Stomach (tissue), 19 donors: ENCODE measurements around the gene SLC35G6. TPM values are rescaled to one million over a fixed set of nuclear protein-coding genes. Genes with fewer than 3 reads are reported as not detected.
"Not testable (repeated sequence)": the region's sequence is repeated elsewhere in the genome, so short reads cannot be mapped to it uniquely, and the experiment has no call there.

Experiments used
- DNase-seq, 2 donors: peaks; one replicate each; pipeline versions ENCODE4 v3.0.0 to v3.0.0-alpha.2; 2013 to 2019
- H3K27ac ChIP-seq, 5 donors: fragments of 200-600 bp in 4 of 5; sonication (generic) in 4 of 5; one replicate each; pipeline ENCODE4 v1.5.1; 2013 to 2019; ENCODE audit warnings: mild to moderate bottlenecking in 1 of 5, moderate library complexity in 1 of 5
- H3K27me3 ChIP-seq, 3 donors: fragments of 200-600 bp; sonication (generic); one replicate each; pipeline ENCODE4 v1.5.1; 2017 to 2019; ENCODE audit warnings: mixed run types in 1 of 3
- H3K36me3 ChIP-seq, 4 donors: fragments of 200-600 bp; sonication (generic); 1 replicate in 3 of 4; 2 replicates in 1 of 4; pipeline ENCODE4 v1.5.1; 2016 to 2019
- H3K4me1 ChIP-seq, 4 donors: fragments of 200-600 bp; sonication (generic); one replicate each; pipeline ENCODE4 v1.5.1; 2016 to 2019
- H3K4me3 ChIP-seq, 4 donors: fragments of 200-600 bp; sonication (generic) in 3 of 4; one replicate each; pipeline ENCODE4 v1.5.1; 2016 to 2019; ENCODE audit warnings: mild to moderate bottlenecking in 1 of 4
- H3K9me3 ChIP-seq, 4 donors: fragments of 200-600 bp; sonication (generic); one replicate each; pipeline ENCODE4 v1.5.1; 2016 to 2019
- EP300 ChIP-seq: sonication (generic); formaldehyde crosslinking; IDR thresholded peaks from one replicate; pipeline ENCODE4 v1.6.1; 2017; ENCODE audit warnings: antibody characterized with exemption
- POLR2A ChIP-seq, 4 donors: fragments of 450-650 bp; IDR thresholded peaks; one replicate each; pipeline ENCODE4 v1.6.1; 2016; ENCODE audit warnings: antibody characterized with exemption in 4 of 4, control low read depth in 2 of 4, mild to moderate bottlenecking in 1 of 4, moderate library complexity in 1 of 4
- POLR2AphosphoS5 ChIP-seq, 3 donors: sonication (generic); formaldehyde crosslinking; IDR thresholded peaks; one replicate each; pipeline ENCODE4 v1.6.1; 2016; ENCODE audit warnings: antibody characterized with exemption in 3 of 3
- WGBS, 5 donors: extraction: QIAGEN DNeasy Blood & Tissue Kit in 3 of 5; methylation state at CpG; one replicate each; pipeline versions ENCODE4 v1.1.5 to v1.1.7; 2013 to 2018; 5-methylcytosine and 5-hydroxymethylcytosine counted together
- intact Hi-C: fragments of 100-400 bp; cut with DNase I; formaldehyde crosslinking; loops from one replicate; pipeline ENCODE4 v1.15.1; 2023; ENCODE audit warnings: low total_unique reads
- long read RNA-seq, 10 donors: transcript quantifications; one replicate each; lab custom pipeline, GENCODE V29; 2026
- polyA plus RNA-seq, 3 donors: library from polyadenylated mRNA; stranded (reverse); fragments of 200-250 nt; gene quantifications; one replicate each; pipeline ENCODE4 v1.2.3, GENCODE V29; 2013
- total RNA-seq, 5 donors: library from RNA; depleted of rRNA; stranded (reverse); fragments of >200 nt; gene quantifications; one replicate each; pipeline versions ENCODE4 v1.1.0 to v1.2.3, GENCODE V29; 2014 to 2016
- TF ChIP-seq, protein P1 (sequence below), 7 experiments: fragments of 450-650 bp in 4 of 7; fragments of 200-600 bp in 3 of 7; sonication (generic) in 3 of 7; IDR thresholded peaks; one replicate each; pipeline ENCODE4 v1.5.1; 2016 to 2019; ENCODE audit warnings: antibody characterized with exemption in 7 of 7, control low read depth in 2 of 7, mild to moderate bottlenecking in 1 of 7
- donor health status: healthy with polysubstance abuse.
- donor health status: Bipolar disorder and iron deficiency.
- donor health status: healthy.

SLC35G6 gene
- total RNA-seq = not detected
- not detected for polyA plus RNA-seq
- long read RNA-seq, donor 1, partial matches to known transcripts = 6 of 6 reads
- long read RNA-seq, donor 1, other reads (novel, unspliced or antisense) = 0 of 6 reads
- long read RNA-seq, donor 2 = 0 reads
- long read RNA-seq, donor 3, partial matches to known transcripts = 6 of 6 reads
- long read RNA-seq, donor 3, other reads (novel, unspliced or antisense) = 0 of 6 reads
- long read RNA-seq, donor 4 = 0 reads
- long read RNA-seq, donor 5 = 0 reads
- long read RNA-seq, donor 6 = 0 reads
- long read RNA-seq, donor 7 = 0 reads
- long read RNA-seq, donor 8 = 0 reads
- long read RNA-seq, donor 9 = 0 reads
- long read RNA-seq, donor 10 = 0 reads

DNA sequence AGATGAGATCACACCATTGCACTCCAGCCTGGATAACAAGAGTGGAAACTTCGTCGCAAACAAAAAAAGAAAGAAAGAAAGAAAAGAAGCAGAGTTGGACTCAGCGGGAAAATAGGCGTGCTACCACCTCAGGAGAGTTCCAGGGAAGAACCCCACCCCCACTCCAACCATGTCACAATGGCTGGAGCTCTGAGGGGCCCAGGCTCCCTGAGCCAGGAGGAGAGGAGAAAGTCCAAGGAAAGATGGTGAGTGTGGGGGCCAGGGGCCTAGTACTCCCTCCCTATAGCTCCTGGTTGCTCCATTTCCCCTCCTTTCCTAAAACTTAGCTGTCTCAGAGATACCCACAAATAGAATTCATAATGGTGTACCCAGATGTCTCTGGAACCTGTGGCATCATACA is at the start of gene SLC35G6:
TSS of gene SLC35G6 (plus strand) at position 172 of the 400 bp plus-strand sequence. CDS start at position 243, 71 bp downstream.
- H3K4me3 ChIP-seq = peak within 1 kb of the TSS in 3 of 4 donors; percentile 87 to 99 (median 92)
- WGBS, 5 donors = 91 to 100% (median 92%) methylated on average over 4 of the region's 4 CpGs
- H3K4me1 ChIP-seq = peaks cover 34 to 74% (median 65%) of the 10 kb centered on the region in 4 donors
- H3K27ac ChIP-seq = peak within 1 kb of the TSS; percentile 98 to 100 (median 100)
- H3K36me3 ChIP-seq, H3K27me3 ChIP-seq, DNase-seq, intact Hi-C loops, H3K9me3 ChIP-seq: not testable (repeated sequence)

DNA sequence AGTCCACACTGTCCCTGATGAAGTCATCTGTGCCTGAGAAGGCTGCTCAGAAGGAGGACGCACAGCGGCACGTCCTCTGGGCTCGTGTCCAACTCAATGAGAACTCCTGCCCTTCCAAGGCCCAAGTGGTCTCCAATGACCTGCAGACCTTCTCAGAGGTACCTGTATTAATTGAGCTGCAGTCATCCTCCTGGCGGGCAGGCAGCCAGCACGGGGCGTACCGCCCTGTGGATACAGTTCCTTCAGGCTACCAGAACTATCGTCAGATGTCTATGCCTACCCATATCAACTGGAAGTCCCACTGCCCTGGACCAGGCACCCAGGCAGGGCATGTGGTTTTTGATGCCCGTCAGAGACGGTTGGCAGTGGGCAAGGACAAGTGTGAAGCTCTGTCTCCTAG is 49.0 kb upstream of the SLC35G6 start:
- Histone ChIP-seq H3K36me3 (no peaks in the 10 kb centered on the region), H3K27ac (no peak overlapping the region), H3K4me3 (no peak overlapping the region), H3K4me1 (peaks cover 7 to 28% (median 25%) of the 10 kb centered on the region in 4 donors), H3K9me3 (no peaks in the 10 kb centered on the region), H3K27me3 (peaks cover 0 to 39% (median 2%) of the 10 kb centered on the region in 3 donors)
- 87 to 96% (median 93%) methylated on average over 11 of the region's 11 CpGs for whole genome bisulfite sequencing, 5 donors
- intact Hi-C loops = no loop called here
- DNase-seq = no peak
- TF ChIP-seq, protein P1, sequence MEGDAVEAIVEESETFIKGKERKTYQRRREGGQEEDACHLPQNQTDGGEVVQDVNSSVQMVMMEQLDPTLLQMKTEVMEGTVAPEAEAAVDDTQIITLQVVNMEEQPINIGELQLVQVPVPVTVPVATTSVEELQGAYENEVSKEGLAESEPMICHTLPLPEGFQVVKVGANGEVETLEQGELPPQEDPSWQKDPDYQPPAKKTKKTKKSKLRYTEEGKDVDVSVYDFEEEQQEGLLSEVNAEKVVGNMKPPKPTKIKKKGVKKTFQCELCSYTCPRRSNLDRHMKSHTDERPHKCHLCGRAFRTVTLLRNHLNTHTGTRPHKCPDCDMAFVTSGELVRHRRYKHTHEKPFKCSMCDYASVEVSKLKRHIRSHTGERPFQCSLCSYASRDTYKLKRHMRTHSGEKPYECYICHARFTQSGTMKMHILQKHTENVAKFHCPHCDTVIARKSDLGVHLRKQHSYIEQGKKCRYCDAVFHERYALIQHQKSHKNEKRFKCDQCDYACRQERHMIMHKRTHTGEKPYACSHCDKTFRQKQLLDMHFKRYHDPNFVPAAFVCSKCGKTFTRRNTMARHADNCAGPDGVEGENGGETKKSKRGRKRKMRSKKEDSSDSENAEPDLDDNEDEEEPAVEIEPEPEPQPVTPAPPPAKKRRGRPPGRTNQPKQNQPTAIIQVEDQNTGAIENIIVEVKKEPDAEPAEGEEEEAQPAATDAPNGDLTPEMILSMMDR (IDR thresholded peaks at IDR 0.05) = no peak
- TF ChIP-seq EP300 = no peak
- TF ChIP-seq POLR2AphosphoS5 (IDR thresholded peaks at IDR 0.05) = no peak
- TF ChIP-seq POLR2A (IDR thresholded peaks at IDR 0.05) = no peak

DNA sequence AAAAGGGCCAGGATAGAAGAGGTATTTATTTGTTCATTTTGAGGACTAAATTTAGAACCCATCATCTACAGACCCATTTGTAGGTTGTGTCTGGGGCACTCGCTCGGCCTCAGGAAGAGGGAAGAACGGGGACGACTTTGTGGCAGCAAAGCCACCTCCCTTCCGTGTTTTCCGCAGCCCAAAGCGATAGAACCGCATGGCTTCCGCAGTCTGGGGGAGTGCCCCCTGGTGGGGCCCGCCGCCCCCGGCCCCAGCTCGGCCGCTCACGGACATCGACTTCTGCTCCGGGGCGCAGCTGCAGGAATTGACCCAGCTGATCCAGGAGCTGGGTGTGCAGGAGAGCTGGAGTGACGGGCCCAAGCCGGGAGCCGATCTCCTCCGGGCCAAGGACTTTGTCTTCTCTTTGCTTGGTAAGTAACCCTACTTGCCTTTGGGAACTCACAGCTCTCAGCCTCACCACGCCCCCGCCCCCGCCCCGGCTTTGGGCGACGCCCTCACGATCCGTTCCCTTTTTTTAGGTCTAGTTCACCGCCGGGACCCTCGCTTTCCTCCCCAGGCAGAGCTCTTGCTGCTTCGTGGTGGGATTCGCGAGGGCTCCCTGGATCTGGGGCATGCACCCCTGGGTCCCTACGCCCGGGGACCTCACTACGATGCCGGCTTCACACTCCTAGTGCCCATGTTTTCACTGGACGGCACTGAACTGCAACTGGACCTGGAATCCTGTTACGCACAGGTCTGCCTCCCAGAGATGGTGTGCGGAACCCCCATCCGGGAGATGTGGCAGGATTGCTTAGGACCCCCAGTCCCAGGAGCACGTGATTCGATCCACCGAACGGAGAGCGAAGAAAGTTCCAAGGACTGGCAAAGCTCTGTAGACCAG is 45.3 kb upstream of the SLC35G6 start:
- TF ChIP-seq, protein P1 (IDR thresholded peaks at IDR 0.05) = no peak
- TF ChIP-seq EP300 (no peak), POLR2AphosphoS5 (IDR thresholded peaks at IDR 0.05) (no peak), POLR2A (IDR thresholded peaks at IDR 0.05) (no peak)
- intact Hi-C loops = loop anchor here (5.0 kb wide), 1 partner anchor 41 kb away; the partner anchor contains the start of gene ZBTB4
- peaks cover 11 to 75% (median 34%) of the 10 kb centered on the region in 3 donors for H3K27me3 ChIP-seq
- H3K27ac ChIP-seq = peak overlapping the region; percentile 79 to 90 (median 84)
- 4 to 11% (median 5%) methylated on average over 30 to 49 of the region's 49 CpGs for WGBS, 5 donors
- H3K9me3 ChIP-seq = no peaks in the 10 kb centered on the region
- peak overlapping the region; percentile 47 to 62 (median 54) for H3K4me3 ChIP-seq
- H3K4me1 ChIP-seq = peaks cover 34 to 63% (median 60%) of the 10 kb centered on the region in 4 donors
- no peaks in the 10 kb centered on the region for H3K36me3 ChIP-seq
- DNase-seq = peak; percentile 53 to 82

DNA sequence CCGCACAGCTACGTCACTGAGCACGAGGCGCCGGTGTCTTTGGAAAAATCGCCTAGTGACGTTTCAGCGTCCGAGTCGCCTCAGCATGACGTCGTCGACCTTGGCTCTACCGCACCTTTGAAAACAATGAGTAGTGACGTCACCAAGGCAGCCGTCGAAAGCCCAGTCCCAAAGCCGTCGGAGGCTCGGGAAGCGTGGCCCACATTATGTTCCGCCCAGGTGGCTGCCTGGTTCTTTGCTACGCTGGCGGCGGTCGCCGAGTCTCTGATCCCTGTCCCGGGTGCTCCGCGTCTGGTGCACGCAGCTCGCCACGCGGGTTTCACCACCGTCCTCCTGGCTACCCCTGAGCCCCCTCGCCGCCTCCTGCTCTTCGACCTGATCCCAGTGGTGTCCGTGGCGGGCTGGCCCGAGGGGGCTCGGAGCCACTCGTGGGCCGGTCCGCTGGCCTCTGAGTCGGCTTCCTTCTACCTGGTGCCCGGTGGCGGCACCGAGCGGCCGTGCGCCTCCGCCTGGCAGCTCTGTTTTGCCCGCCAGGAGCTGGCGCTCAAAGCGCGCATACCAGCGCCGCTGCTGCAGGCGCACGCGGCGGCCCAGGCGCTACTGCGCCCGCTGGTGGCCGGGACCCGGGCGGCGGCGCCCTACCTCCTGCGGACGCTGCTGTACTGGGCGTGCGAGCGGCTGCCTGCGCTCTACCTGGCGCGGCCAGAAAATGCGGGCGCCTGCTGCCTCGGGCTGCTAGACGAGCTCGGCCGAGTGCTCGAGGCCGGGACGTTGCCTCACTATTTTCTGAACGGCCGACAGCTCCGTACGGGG is 44.5 kb upstream of the SLC35G6 start:
- Histone ChIP-seq H3K27me3 (peaks cover 11 to 84% (median 40%) of the 10 kb centered on the region in 3 donors), H3K9me3 (no peaks in the 10 kb centered on the region), H3K36me3 (no peaks in the 10 kb centered on the region), H3K27ac (peak overlapping the region; percentile 79 to 90 (median 84)), H3K4me1 (peaks cover 34 to 68% (median 63%) of the 10 kb centered on the region in 4 donors), H3K4me3 (peak overlapping the region; percentile 47 to 62 (median 54))
- TF ChIP-seq, protein P1 (IDR thresholded peaks at IDR 0.05) = peak in 5 of 7 experiments; percentile 48 to 92 (median 84)
- TF ChIP-seq POLR2AphosphoS5 (IDR thresholded peaks at IDR 0.05) (peak; percentile 41 to 72 (median 67)), EP300 (no peak), POLR2A (IDR thresholded peaks at IDR 0.05) (no peak)
- whole genome bisulfite sequencing, 5 donors = 4 to 13% (median 4%) methylated on average over 19 to 92 of the region's 92 CpGs
- intact Hi-C loops = loop anchor here (5.0 kb wide), 1 partner anchor 41 kb away; the partner anchor contains the start of gene ZBTB4
- peak; percentile 90 to 95 for DNase-seq
